ENCODE results near the gene GNG12. TPM values are rescaled to one million over a fixed set of nuclear protein-coding genes. Genes with fewer than 3 reads are reported as not detected.

GNG12 gene
- 63.9 TPM for total RNA-seq

DNA sequence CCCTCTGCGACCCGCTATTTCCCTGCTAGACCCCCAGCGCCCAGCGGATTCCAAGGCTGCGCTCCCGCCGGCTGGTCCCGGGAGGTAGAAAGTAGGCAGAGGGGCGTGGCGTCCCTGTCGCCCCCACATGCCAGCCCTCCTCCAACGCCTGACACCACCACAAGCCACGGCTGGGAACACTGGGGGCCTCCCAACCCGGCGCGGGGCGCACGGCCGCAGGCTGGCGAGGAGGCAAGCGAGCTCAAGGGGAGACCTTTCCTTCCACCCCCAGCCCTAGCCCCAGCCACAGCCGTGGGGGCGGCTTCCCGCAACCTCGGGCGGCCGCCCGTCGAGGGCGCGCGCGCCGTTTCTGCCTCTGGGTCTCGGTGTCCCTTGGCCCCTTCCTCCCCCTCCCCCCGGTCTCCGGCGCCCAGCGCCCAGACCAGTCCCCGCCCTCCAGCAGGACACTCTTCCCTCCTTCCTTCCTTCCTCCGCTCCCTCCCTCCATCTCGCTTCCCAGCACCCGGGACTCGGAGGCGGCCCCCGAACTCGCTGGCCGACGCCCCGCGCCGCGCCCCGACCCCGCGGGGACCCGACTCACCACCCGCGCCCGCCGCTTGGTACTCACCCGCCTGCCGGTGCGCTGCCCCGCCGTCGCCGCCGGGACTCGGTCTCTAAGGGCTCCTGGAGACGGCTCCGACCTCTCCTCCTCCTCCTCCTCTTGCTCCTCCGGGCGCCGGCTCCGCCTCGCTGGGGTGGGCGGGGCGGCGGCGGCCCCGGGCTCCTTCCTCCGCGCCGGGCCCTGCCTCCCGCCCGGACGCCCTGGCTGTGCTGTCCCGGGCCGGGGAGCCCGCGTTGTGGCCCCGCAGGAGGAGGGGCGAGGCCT is at the start of gene GNG12:
GNG12 (minus strand) TSS at position 731 of the 865 bp plus-strand sequence. CDS start 125,781 bp downstream, outside the sequence.

DNA sequence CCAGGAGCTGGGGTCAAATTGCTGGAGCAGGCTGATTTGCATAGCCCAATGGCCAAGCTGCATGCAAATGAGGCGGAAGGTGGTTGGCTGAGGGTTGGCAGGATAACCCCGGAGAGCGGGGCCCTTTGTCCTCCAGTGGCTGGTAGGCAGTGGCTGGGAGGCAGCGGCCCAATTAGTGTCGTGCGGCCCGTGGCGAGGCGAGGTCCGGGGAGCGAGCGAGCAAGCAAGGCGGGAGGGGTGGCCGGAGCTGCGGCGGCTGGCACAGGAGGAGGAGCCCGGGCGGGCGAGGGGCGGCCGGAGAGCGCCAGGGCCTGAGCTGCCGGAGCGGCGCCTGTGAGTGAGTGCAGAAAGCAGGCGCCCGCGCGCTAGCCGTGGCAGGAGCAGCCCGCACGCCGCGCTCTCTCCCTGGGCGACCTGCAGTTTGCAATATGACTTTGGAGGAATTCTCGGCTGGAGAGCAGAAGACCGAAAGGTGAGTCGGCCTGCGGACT is 148.2 kb downstream of the GNG12 start, which contains the start of gene GADD45A:
GADD45A (plus strand) TSS at position 135 of the 491 bp plus-strand sequence; CDS start at position 429, 294 bp downstream.

Small RNA genes within 50 kb of the gene (small RNA-seq; reads per million reads assigned to genes)
- gene RN7SL392P = not detected
- gene RNU7-80P = not detected

Other genes starting within 250 kb of the GNG12 start
- 9.9 TPM for gene GADD45A, start 148.3 kb downstream of the GNG12 start, total RNA-seq
- gene DIRAS3, start 217.2 kb upstream of the GNG12 start, total RNA-seq = 23.1 TPM

All from diencephalon (tissue), 1 donor.